Retinal pigment epithelial cell (primary cell): ENCODE results near the gene IPO8.

Experiments used
- DNase-seq: peaks from one replicate; pipeline ENCODE4 v3.0.0-alpha.2; 2010; ENCODE audit warnings: low read depth
- H3K4me3 ChIP-seq: 2 replicates; pipeline ENCODE4 v1.5.1; 2011; ENCODE audit warnings: mild to moderate bottlenecking, low read length, control low read depth, moderate library complexity
- TF ChIP-seq, protein P1 (sequence below): conservative IDR thresholded peaks from 2 replicates; pipeline ENCODE4 v1.5.1; 2011; ENCODE audit warnings: low read depth, low read length, control low read depth, inconsistent platforms

Gene IPO8

DNA sequence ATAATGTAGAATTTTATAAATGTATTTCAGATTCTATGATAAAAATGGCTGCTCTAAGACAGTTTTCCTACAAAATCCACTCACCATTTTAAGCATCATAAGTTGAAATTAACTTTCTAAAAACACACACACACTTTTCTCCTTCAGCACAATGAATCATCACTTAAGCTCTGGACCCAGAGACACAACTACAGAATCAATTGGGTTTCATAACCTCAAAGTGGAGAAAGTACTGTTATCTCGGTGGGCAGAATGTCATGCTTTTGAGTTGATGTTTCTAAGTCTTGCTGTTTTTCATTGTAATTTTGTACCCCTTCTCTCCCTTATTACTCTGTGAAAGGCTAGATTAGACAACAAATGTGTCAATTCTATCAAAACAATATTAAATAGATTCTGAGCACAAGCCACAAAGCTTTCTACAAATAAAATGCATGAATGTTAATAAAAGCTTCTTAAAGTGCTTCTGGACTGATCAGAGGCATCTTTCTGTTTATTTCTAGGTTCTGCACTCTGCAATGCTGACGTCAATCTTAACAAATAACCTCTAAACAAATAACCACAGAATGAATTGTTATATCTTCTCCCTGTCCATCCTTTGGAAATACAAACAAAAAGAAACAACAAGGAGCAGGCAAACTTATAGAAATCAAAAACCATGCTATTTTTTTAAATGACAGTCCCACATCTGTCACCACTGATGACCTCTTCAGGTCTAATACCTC, 8.2 kb downstream of the IPO8 start:
- no peak for DNase-seq
- TF ChIP-seq, protein P1, sequence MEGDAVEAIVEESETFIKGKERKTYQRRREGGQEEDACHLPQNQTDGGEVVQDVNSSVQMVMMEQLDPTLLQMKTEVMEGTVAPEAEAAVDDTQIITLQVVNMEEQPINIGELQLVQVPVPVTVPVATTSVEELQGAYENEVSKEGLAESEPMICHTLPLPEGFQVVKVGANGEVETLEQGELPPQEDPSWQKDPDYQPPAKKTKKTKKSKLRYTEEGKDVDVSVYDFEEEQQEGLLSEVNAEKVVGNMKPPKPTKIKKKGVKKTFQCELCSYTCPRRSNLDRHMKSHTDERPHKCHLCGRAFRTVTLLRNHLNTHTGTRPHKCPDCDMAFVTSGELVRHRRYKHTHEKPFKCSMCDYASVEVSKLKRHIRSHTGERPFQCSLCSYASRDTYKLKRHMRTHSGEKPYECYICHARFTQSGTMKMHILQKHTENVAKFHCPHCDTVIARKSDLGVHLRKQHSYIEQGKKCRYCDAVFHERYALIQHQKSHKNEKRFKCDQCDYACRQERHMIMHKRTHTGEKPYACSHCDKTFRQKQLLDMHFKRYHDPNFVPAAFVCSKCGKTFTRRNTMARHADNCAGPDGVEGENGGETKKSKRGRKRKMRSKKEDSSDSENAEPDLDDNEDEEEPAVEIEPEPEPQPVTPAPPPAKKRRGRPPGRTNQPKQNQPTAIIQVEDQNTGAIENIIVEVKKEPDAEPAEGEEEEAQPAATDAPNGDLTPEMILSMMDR = no peak

DNA sequence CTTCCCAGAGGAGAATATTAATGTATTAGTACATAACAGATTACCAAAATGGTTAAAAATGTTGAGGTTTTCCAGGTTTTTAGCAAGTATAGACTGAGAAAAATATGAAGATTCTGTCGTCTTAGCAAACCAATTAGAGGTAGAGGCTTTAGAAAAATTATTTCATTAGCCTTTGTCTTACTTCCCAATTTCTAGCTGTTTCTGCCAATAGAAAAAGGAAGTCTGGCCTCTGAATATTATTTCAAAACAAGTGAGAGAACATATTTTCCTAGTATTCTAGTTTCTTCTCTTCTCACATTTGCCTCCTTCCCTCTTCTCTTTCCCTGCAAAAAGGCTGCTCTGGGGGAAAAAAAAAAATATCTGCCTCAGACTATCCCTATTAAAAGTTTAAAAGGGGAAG, 16.4 kb downstream of the IPO8 start:
- TF ChIP-seq, protein P1 = no peak
- no peak overlapping the region for H3K4me3 ChIP-seq
- no peak for DNase-seq

More for the DNA sequence above, 8.2 kb downstream of the IPO8 start:
- no peak overlapping the region for H3K4me3 ChIP-seq

DNA sequence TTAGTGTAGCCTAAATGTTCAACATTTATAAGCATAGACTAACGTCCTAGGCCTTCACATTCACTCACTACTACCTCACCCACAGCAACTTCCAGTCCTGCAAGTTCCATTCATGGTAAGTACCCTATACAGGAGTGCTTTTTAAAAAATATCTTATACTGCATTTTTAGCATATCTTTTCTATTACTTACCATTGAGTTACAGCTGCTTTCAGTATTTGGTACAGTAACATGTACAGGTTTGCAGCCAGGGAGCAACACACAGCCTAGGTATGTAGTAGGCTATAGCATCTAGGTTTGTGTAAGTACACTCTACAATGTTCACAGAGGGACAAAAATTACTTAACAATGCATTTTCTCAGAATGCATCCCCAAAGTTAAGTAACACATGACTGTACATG, 17.4 kb downstream of the IPO8 start:
- no peak for DNase-seq
- no peak overlapping the region for H3K4me3 ChIP-seq
- TF ChIP-seq, protein P1 = no peak

DNA sequence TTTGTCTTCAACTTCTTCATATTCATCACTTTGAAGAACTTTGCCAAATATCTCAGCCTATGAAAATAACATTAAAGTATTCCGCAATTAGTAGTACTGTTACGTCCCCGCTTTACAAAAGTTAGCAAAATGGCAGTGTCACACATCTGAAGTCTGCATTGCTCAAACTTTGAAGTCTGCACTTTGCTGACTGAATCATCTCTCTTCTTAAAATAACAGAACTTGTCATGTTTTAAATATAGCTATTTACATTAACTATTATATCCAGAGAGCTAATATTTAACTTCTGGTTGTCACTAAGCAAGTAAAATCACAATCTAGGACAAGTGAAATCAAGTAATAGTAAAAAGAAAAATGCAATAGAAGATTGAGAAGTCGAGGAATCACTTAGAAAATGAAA, 34.5 kb downstream of the IPO8 start:
- H3K4me3 ChIP-seq = no peak overlapping the region
- TF ChIP-seq, protein P1 = no peak
- no peak for DNase-seq

DNA sequence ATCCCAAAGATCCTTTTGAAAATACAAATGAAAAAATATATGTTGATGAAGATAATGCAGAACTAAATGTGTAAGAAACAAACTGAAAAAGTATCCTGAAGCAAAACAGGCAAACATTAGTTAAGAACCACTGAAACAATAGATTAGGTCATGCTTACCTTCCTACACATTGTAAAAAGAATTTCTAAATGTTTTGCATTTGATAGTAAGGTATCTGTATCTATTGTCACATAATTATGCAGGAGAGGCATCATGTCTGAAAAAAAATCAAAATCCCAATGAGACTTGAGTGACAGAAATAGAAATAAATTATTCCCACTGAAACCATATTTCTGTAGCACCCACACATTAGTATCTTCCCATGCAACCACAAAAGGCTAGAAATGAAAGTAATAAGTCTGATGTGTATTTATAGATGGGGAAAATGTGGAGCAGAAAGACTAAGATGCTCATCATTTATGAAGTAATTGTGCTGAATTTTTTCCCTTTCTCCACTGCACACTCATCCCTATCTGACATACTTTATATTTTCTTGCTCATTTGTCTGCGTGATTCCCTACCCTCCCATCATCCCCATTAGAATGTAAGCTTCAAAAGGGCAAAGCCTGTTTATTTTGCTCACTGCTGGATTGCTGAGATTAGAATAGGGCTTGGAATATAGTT, 43.5 kb downstream of the IPO8 start:
- H3K4me3 ChIP-seq = no peak overlapping the region
- no peak for DNase-seq
- TF ChIP-seq, protein P1 = no peak

DNA sequence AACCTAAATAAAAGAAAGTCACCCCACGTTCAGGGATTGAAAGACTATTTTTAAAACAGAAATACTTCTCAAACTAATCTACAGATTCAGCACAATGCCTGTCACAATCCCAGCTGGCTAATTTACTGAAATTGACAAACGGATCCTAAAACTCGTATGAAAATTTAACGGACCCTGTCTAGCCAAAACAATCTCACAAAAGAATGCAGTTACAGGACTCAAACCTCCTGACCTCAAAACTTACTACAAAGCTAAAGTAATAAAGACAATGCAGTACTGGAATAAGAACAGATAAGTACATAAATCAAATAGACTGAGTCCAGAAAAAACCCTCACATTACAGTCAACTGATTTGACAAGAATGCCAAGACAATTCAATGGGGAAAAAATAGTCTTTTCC, 48.8 kb downstream of the IPO8 start:
- H3K4me3 ChIP-seq = no peak overlapping the region
- TF ChIP-seq, protein P1 = no peak
- DNase-seq = no peak

DNA sequence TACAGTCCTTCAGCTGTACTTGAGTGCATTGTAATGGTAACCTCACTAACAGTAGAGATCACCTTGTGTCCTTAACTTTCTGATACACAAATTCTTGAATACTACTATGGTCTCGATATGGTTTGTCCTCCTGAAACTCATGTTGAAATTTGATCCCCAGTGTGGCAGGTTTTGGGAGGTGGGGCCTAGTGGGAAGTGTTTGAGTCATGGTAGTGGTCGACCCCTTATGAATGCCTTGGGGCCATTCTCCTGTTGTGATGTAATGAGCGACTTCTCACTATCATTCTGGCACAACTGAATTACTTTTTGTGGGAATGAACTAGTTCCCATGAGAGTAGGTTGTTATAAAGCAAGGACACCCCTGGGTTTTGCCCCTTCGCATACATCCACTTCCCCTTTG, 52.3 kb downstream of the IPO8 start:
- TF ChIP-seq, protein P1 = no peak
- DNase-seq = no peak
- H3K4me3 ChIP-seq = no peak overlapping the region
